Gastrocnemius medialis (tissue), 4 donors: ENCODE results near the gene RFTN1. TPM values are rescaled to one million over a fixed set of nuclear protein-coding genes. Genes with fewer than 3 reads are reported as not detected.

Experiments
- ATAC-seq, 2 donors: fragments of 150-250 bp; one replicate each; pipeline ENCODE4 v1.9.1; 2016
- DNase-seq, 2 donors: peaks; one replicate each; pipeline ENCODE4 v3.0.0-alpha.2; 2019
- H3K27ac ChIP-seq, 4 donors: fragments of 200-600 bp; sonication (generic); 1 replicate in 1 of 4; 2 replicates in 3 of 4; pipeline ENCODE4 v1.5.1; 2016 to 2018; ENCODE audit warnings: mild to moderate bottlenecking in 2 of 4, moderate library complexity in 1 of 4
- H3K27me3 ChIP-seq, 3 donors: fragments of 200-600 bp; sonication (generic) in 2 of 3; 1 replicate in 1 of 3; 2 replicates in 2 of 3; pipeline versions ENCODE4 v1.5.1 to v1.6.0; 2016 to 2019; ENCODE audit warnings: mild to moderate bottlenecking in 1 of 3, moderate library complexity in 1 of 3
- H3K36me3 ChIP-seq, 2 donors: fragments of 200-600 bp; sonication (generic) in 1 of 2; one replicate each; pipeline ENCODE4 v1.5.1; 2017 to 2018
- H3K4me1 ChIP-seq, 2 donors: fragments of 200-600 bp; sonication (generic) in 1 of 2; one replicate each; pipeline ENCODE4 v1.5.1; 2016 to 2017; ENCODE audit warnings: mild to moderate bottlenecking in 2 of 2
- H3K4me3 ChIP-seq, 4 donors: fragments of 200-600 bp; sonication (generic) in 3 of 4; 1 replicate in 1 of 4; 2 replicates in 3 of 4; pipeline ENCODE4 v1.5.1; 2016 to 2019; ENCODE audit warnings: mild to moderate bottlenecking in 2 of 4
- H3K9me3 ChIP-seq, 3 donors: fragments of 200-600 bp; sonication (generic) in 2 of 3; 1 replicate in 1 of 3; 2 replicates in 2 of 3; pipeline ENCODE4 v1.5.1; 2016 to 2019
- CTCF ChIP-seq, 5 experiments: fragments of 450-650 bp in 3 of 5; fragments of 200-600 bp in 2 of 5; sonication (generic) in 2 of 5; IDR thresholded peaks in 4 of 5; conservative IDR thresholded peaks in 1 of 5; 1 replicate in 4 of 5; 2 replicates in 1 of 5; pipeline ENCODE4 v1.5.1; 2016 to 2019; ENCODE audit warnings: antibody characterized with exemption in 5 of 5, mild to moderate bottlenecking in 3 of 5, moderate library complexity in 3 of 5
- POLR2A ChIP-seq, 2 donors: fragments of 450-650 bp; IDR thresholded peaks; one replicate each; pipeline ENCODE4 v1.6.1; 2017; ENCODE audit warnings: antibody characterized with exemption in 2 of 2, mild to moderate bottlenecking in 2 of 2, moderate library complexity in 2 of 2
- in situ Hi-C, 4 donors: fragments of 200-750 bp; cut with MboI; loops; one replicate each; pipeline versions ENCODE4 v1.15.0 to v1.8.0; 2017; ENCODE audit warnings: low sequenced_read_pairs in 4 of 4
- intact Hi-C: fragments of 100-400 bp; cut with DNase I; formaldehyde crosslinking; loops from one replicate; pipeline ENCODE4 v1.15.1; 2023; ENCODE audit warnings: low total_unique reads
- total RNA-seq, 4 donors: library from RNA; depleted of rRNA; stranded (reverse); fragments of >200 nt; gene quantifications; one replicate each; pipeline versions ENCODE4 v1.1.0 to v1.2.3, GENCODE V29; 2016

The RFTN1 gene
- total RNA-seq, 4 donors from 2014 or later = 10.7 to 22.8 (median 11.7) TPM

GRCh38 chr3:16507578-16508242, 5.8 kb downstream of the RFTN1 start:
- in situ Hi-C loops (no loop called here), intact Hi-C loops (no loop called here)
- no peak for TF ChIP-seq CTCF (IDR thresholded peaks at IDR 0.05 in 4 of 5, conservative IDR thresholded peaks at IDR 0.05 in 1 of 5)
- Histone ChIP-seq H3K27ac (no peak overlapping the region), H3K9me3 (no peaks in the 10 kb centered on the region), H3K27me3 (no peaks in the 10 kb centered on the region), H3K4me3 (no peak overlapping the region), H3K36me3 (no peaks in the 10 kb centered on the region), H3K4me1 (peaks cover 30 to 47% of the 10 kb centered on the region in 2 donors)
- ATAC-seq (no peak), DNase-seq (no peak)

- Histone ChIP-seq H3K36me3 (no peaks in the 10 kb centered on the region), H3K4me3 (no peak overlapping the region), H3K4me1 (peaks cover 26 to 42% of the 10 kb centered on the region in 2 donors), H3K27ac (no peak overlapping the region), H3K9me3 (no peaks in the 10 kb centered on the region), H3K27me3 (no peaks in the 10 kb centered on the region)
- intact Hi-C loops (no loop called here), in situ Hi-C loops (no loop called here)
- DNase-seq = no peak
- no peak for ATAC-seq
- TF ChIP-seq CTCF (IDR thresholded peaks at IDR 0.05 in 4 of 5, conservative IDR thresholded peaks at IDR 0.05 in 1 of 5) (no peak), POLR2A (IDR thresholded peaks at IDR 0.05) (no peak)
These were observed 6.5 kb downstream of the RFTN1 start for GRCh38 chr3:16506884-16507577.

- DNase-seq (no peak), ATAC-seq (no peak)
- no peak overlapping the region for H3K27ac ChIP-seq
- in situ Hi-C loops = no loop called here
- no peak overlapping the region for H3K4me3 ChIP-seq
- H3K9me3 ChIP-seq = no peaks in the 10 kb centered on the region
- peaks cover 20 to 36% of the 10 kb centered on the region in 2 donors for H3K4me1 ChIP-seq
- intact Hi-C loops = no loop called here
- H3K27me3 ChIP-seq = no peaks in the 10 kb centered on the region
- no peaks in the 10 kb centered on the region for H3K36me3 ChIP-seq
- TF ChIP-seq CTCF (IDR thresholded peaks at IDR 0.05 in 4 of 5, conservative IDR thresholded peaks at IDR 0.05 in 1 of 5) = no peak
These were observed 7.0 kb downstream of the RFTN1 start for GRCh38 chr3:16506451-16506850.

GRCh38 chr3:16504692-16505091, 8.8 kb downstream of the RFTN1 start:
- in situ Hi-C loops = no loop called here
- ATAC-seq (no peak), DNase-seq (no peak)
- H3K4me3 ChIP-seq = no peak overlapping the region
- peaks cover 7 to 20% of the 10 kb centered on the region in 2 donors for H3K4me1 ChIP-seq
- H3K27me3 ChIP-seq = no peaks in the 10 kb centered on the region
- H3K27ac ChIP-seq = no peak overlapping the region
- TF ChIP-seq CTCF (IDR thresholded peaks at IDR 0.05 in 4 of 5, conservative IDR thresholded peaks at IDR 0.05 in 1 of 5) = no peak
- no peaks in the 10 kb centered on the region for H3K36me3 ChIP-seq
- intact Hi-C loops = no loop called here
- no peaks in the 10 kb centered on the region for H3K9me3 ChIP-seq
